Uterus (tissue), 2 donors: ENCODE measurements around the gene TMEM270.

Experiments
- CTCF ChIP-seq, 4 experiments: fragments of 200-600 bp in 2 of 4; fragments of 450-650 bp in 2 of 4; sonication (generic) in 2 of 4; IDR thresholded peaks; one replicate each; pipeline ENCODE4 v1.5.1; 2016 to 2019; ENCODE audit warnings: antibody characterized with exemption in 4 of 4, mild to moderate bottlenecking in 2 of 4, moderate library complexity in 1 of 4
- POLR2A ChIP-seq, 2 donors: fragments of 450-650 bp; IDR thresholded peaks; one replicate each; pipeline ENCODE4 v1.6.1; 2016; ENCODE audit warnings: antibody characterized with exemption in 2 of 2, mild to moderate bottlenecking in 1 of 2, moderate library complexity in 1 of 2

- TF ChIP-seq CTCF (IDR thresholded peaks at IDR 0.05) (no peak), POLR2A (IDR thresholded peaks at IDR 0.05) (no peak)
These were observed 33.2 kb downstream of the TMEM270 start for GRCh38 chr7:73894166-73894565.
